ENCODE data around the gene ASB5. TPM values are rescaled to one million over a fixed set of nuclear protein-coding genes. Genes with fewer than 3 reads are reported as not detected.

ASB5 gene
- total RNA-seq, 8 experiments from 2014 or later: 0.28 to 0.33 TPM; not detected in 6

DNA sequence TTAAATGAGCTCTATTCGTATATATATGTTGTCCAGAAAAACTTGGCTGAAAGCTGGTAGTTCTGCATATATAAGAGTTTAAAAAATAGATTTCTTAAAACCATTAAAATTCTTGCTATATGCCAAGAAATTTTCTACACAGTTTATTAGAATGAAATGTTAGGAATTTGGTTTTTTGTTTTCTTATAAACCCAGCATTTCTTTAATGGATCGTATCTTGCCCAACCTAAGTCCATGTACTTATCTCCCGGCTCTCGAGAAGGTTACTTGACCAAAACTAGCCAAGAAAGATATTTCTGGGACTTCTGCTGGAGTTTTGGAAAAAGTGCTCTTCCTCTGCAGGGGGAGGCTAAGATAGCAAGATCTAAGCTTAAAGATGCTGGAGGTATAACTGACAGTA lies 4.7 kb upstream of the ASB5 start:
- WGBS, 10 experiments: 80 to 100% (median 93%) methylated on average over 1 to 4 of the region's 4 CpGs; no CpG with 5 or more reads in 1 of the 10 experiments
- in situ Hi-C loops (cut with MboI; ENCODE audit: low pct_unique_long_range_greater_than_20kb in 2 of 9, low sequenced_read_pairs in 9 of 9, unreplicated experiment in 9 of 9): no loop called here
- ATAC-seq (replicated peaks in 6 of 8): no peak

DNA sequence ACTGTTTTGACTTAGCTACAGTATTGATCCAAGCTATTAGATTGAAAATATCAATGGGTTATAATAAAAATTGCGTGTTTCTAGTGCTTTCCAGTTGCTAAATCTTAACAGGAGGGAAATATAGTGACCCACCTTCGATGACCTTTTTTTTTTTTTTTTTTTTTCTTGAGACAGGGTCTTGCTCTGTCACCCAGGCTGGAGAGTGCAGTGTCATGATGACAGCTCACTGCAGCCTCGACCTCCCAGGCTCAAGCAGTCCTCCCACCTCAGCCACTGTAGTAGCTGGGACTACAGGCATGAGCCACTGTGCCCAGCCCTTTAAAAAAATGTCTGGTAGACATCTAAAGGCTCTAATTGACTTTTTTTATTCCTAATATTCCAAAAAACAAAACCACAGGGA lies 3.8 kb upstream of the ASB5 start:
- H3K4me3 ChIP-seq: no peak overlapping the region
- no peak overlapping the region for H3K27ac ChIP-seq
- H3K4me1 ChIP-seq (replicated peaks in 1 of 2): no peaks in the 10 kb centered on the region
- no peak for ATAC-seq (replicated peaks in 6 of 8)
- 40 to 100% (median 70%) methylated on average over 1 to 3 of the region's 3 CpGs; no CpG with 5 or more reads in 1 of the 10 experiments for WGBS, 10 experiments
- in situ Hi-C loops (cut with MboI; ENCODE audit: low pct_unique_long_range_greater_than_20kb in 2 of 9, low sequenced_read_pairs in 9 of 9, unreplicated experiment in 9 of 9): no loop called here

More for the DNA sequence above, 4.7 kb upstream of the ASB5 start:
- Histone ChIP-seq H3K4me3 (no peak overlapping the region), H3K27ac (no peak overlapping the region), H3K4me1 (replicated peaks in 1 of 2) (no peaks in the 10 kb centered on the region)

DNA sequence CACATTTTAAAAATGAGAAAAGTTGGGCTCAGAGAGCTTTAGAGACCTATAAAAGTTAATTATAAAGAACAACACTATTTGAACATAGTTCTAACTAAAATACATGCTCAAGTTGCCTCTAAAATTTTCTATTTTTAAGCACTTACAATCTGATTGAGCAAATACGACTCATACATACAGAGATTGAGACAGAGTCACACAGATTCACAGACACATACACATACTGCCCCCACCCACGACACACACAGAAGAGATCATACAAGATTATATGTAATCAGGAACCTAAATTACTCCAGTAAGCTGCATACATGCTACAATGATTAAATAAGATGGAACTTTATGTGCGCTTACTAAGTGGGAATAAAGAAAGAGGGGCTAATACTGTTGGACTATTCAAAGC lies 2.7 kb upstream of the ASB5 start:
- 47 to 95% (median 78%) methylated on average over 1 to 3 of the region's 3 CpGs; no CpG with 5 or more reads in 1 of the 10 experiments for WGBS, 10 experiments
- Histone ChIP-seq H3K4me1 (replicated peaks in 1 of 2) (no peaks in the 10 kb centered on the region), H3K27ac (no peak overlapping the region), H3K4me3 (no peak overlapping the region)
- in situ Hi-C loops (cut with MboI; ENCODE audit: low pct_unique_long_range_greater_than_20kb in 2 of 9, low sequenced_read_pairs in 9 of 9, unreplicated experiment in 9 of 9): no loop called here
- no peak for ATAC-seq (replicated peaks in 6 of 8)

DNA sequence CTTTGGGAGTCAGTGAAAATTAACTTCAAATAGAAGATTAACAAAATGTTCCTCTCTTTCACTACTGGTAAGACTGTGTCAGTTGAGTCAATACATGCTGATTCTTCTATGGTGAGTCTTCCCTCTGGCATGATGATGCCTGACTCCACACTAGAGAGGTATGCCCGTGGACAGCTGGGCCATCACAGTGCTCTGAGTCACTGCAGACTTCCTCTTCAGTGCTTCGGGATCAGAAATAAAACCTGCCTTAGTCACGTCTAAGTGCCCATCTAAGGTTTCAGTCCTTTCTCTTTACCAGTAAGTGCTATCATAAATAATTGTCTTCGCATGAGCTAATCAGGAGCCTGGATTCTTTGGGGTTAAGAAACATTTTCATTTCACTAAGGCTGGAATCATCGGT lies 1.6 kb upstream of the ASB5 start:
- H3K4me3 ChIP-seq: no peak overlapping the region
- WGBS, 10 experiments: 5 to 100% (median 54%) methylated on average over 1 to 5 of the region's 5 CpGs; no CpG with 5 or more reads in 2 of the 10 experiments
- in situ Hi-C loops (cut with MboI; ENCODE audit: low pct_unique_long_range_greater_than_20kb in 2 of 9, low sequenced_read_pairs in 9 of 9, unreplicated experiment in 9 of 9): no loop called here
- peak; percentile 50 to 98 (median 85) for ATAC-seq (replicated peaks in 6 of 8)
- H3K27ac ChIP-seq: no peak overlapping the region
- H3K4me1 ChIP-seq (replicated peaks in 1 of 2): no peaks in the 10 kb centered on the region

DNA sequence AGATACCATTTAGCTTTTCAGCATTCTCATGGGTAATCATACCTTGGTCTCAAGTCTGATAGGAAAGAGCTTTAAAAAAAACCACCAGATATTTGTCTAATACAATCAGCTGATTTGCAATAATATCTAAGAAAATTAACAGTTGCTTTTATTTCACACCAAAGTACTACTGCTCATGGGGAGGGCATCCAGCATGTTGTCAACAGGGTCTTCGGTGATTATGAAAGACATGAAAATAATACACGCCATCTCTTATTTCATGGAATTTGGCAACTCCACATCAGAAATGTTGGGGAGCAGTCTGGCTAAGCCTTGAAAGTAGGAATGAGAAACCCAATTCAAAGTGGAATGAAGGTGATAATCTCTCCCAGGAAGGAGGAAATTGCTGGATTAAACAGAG lies 3.0 kb downstream of the ASB5 start:
- Histone ChIP-seq H3K4me3 (no peak overlapping the region), H3K27ac (no peak overlapping the region), H3K4me1 (replicated peaks in 1 of 2) (no peaks in the 10 kb centered on the region)
- in situ Hi-C loops (cut with MboI; ENCODE audit: low pct_unique_long_range_greater_than_20kb in 2 of 9, low sequenced_read_pairs in 9 of 9, unreplicated experiment in 9 of 9): no loop called here
- WGBS, 10 experiments: 77 to 100% (median 100%) methylated on average over 1 to 2 of the region's 2 CpGs; no CpG with 5 or more reads in 1 of the 10 experiments
- ATAC-seq (replicated peaks in 6 of 8): no peak

DNA sequence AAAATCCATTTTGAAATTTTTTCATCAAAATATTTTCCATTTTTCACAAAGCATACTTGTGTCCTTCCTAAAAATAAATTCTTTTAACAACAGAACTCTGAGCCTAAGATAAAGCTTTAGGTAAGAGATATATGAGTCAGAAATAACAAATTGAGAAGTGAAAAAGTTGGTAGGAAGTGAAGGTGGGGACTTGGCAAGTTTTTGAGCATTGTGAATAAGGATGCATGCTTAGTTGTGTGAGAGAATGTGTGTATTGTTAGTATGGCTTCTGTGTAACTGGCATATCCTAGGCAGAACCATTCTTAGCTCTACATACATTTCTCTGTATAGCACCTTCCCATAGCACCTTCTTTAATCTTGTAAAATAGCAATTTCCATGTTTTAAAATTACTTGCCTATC lies 6.8 kb downstream of the ASB5 start:
- Histone ChIP-seq H3K27ac (no peak overlapping the region), H3K4me1 (replicated peaks in 1 of 2) (no peaks in the 10 kb centered on the region), H3K4me3 (no peak overlapping the region)
- in situ Hi-C loops (cut with MboI; ENCODE audit: low pct_unique_long_range_greater_than_20kb in 2 of 9, low sequenced_read_pairs in 9 of 9, unreplicated experiment in 9 of 9): no loop called here
- no peak for ATAC-seq (replicated peaks in 6 of 8)

DNA sequence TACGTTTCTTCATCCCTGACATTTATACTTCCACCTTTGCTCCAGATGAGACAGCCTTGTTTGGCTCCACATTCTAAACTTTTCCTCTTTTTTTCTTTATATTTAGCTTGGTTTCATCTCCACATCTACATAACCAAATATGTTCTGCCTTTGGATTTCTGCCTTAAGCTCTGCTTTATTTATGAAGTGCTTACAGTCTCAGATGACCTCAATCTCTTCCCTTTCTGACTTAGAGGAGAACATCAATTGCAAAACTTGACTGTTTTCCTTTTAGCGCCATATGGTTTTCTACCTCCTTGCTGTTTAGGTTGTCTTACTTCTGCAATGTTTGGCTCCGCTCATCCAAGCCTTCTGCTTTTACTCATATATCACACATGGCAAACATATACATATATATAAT lies 7.5 kb downstream of the ASB5 start:
- 11 to 100% (median 96%) methylated on average over 1 to 3 of the region's 3 CpGs for WGBS, 10 experiments
- Histone ChIP-seq H3K27ac (no peak overlapping the region), H3K4me3 (no peak overlapping the region), H3K4me1 (replicated peaks in 1 of 2) (no peaks in the 10 kb centered on the region)
- in situ Hi-C loops (cut with MboI; ENCODE audit: low pct_unique_long_range_greater_than_20kb in 2 of 9, low sequenced_read_pairs in 9 of 9, unreplicated experiment in 9 of 9): no loop called here
- no peak for ATAC-seq (replicated peaks in 6 of 8)

DNA sequence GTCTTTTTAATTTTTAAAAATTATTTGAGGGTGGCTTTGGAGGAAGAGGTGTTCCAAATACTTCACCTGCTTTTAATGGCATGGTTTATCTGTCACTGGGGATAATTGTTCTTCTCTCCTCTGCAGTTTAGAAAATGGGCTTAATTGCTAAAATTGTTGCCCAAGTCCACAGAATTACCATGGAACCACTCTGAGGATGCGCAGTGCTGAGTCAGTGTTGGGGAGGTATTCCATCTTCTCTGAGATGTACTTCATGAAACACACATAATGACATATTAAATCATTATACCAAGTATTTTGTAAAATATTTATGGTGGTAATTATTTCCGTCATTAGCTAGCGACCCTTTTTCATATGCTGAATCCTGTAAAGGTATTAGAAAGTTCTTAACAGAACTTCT lies 8.0 kb downstream of the ASB5 start:
- no peak for ATAC-seq (replicated peaks in 6 of 8)
- 47 to 100% (median 94%) methylated on average over 1 to 3 of the region's 3 CpGs for WGBS, 10 experiments
- H3K27ac ChIP-seq: no peak overlapping the region
- in situ Hi-C loops (cut with MboI; ENCODE audit: low pct_unique_long_range_greater_than_20kb in 2 of 9, low sequenced_read_pairs in 9 of 9, unreplicated experiment in 9 of 9): no loop called here
- no peaks in the 10 kb centered on the region for H3K4me1 ChIP-seq (replicated peaks in 1 of 2)
- H3K4me3 ChIP-seq: no peak overlapping the region

DNA sequence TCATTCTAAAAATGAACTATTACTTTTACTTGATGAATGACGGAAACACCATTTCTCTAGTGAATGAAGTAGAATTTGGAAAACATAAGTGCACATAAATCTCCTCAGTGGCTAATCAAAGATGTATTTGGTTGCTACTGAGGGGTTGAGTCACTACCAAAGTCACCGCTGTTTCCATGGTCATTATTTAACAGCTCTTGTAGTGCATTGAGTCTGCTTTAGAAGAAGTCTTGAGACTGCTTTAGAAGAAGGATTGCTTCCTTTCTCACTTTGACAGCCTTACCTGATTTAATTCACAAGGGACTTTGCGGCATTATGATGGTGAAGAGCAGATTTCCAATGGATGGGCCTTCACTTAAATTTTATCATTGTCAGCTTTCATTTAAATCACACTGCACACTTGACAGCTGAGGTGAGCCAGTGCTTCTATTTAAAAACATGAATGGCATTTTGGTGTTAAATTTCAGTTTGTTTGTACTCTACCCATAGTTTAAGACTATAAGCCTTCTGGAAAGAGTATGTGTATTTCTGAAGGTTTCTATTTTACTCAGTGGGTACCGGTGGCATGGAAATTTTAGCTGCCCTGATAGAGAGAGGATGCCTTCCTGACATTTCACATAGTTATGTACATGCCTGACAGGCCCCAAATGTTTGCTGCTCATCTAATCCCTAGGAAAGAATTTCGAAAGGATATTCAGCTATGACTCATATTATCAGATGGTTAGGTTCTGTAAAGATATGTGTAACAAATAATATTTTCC lies 9.5 kb downstream of the ASB5 start:
- no peak overlapping the region for H3K27ac ChIP-seq
- ATAC-seq (replicated peaks in 6 of 8): peak in 3 of 8 experiments; percentile 16 to 66 (median 33)
- H3K4me3 ChIP-seq: no peak overlapping the region
- WGBS, 10 experiments: 40 to 94% (median 71%) methylated on average over 1 to 5 of the region's 5 CpGs; no CpG with 5 or more reads in 1 of the 10 experiments
- no peaks in the 10 kb centered on the region for H3K4me1 ChIP-seq (replicated peaks in 1 of 2)
- in situ Hi-C loops (cut with MboI; ENCODE audit: low pct_unique_long_range_greater_than_20kb in 2 of 9, low sequenced_read_pairs in 9 of 9, unreplicated experiment in 9 of 9): no loop called here

DNA sequence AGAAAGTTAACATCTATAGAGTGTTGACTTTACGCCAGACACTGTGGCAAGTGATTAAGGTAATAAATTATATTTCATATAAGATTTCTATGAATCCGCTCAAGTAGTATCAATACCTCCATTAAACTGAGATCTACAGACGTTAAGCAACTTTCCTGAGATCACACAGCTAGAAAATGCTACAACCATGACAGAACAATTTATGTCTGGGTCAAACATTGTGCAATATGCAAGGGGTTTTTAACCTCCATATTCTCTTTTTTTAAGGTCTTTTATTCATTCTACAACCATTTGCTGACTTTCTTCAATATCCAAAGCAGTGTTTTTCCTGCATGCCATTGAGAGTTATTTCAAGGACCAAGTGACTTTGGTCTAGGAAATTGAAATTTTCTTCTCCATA lies 10.9 kb downstream of the ASB5 start:
- 70 to 100% (median 97%) methylated on average over 2 to 3 of the region's 3 CpGs; no CpG with 5 or more reads in 1 of the 10 experiments for WGBS, 10 experiments
- Histone ChIP-seq H3K27ac (no peak overlapping the region), H3K4me3 (no peak overlapping the region), H3K4me1 (replicated peaks in 1 of 2) (no peaks in the 10 kb centered on the region)
- no peak for ATAC-seq (replicated peaks in 6 of 8)
- in situ Hi-C loops (cut with MboI; ENCODE audit: low pct_unique_long_range_greater_than_20kb in 2 of 9, low sequenced_read_pairs in 9 of 9, unreplicated experiment in 9 of 9): no loop called here

DNA sequence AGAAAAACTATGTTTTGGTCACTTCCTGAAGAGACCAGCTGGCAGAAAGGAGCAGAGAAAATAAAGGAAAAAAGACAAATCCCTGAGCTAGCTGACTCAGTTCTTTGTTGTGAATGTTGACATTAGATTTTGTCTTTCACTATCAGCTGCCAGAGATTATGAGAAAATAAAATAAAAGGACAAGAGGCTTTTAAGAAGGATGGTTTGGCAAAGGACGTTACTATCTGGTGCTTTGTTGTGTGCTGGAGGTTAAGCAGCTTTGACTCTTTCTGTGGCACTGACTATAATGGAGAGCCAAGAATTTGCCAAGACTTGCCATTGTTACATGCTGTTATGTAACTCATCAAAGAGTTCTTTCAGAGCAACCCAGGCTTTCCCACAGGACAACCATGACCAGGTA lies 12.1 kb downstream of the ASB5 start:
- in situ Hi-C loops (cut with MboI; ENCODE audit: low pct_unique_long_range_greater_than_20kb in 2 of 9, low sequenced_read_pairs in 9 of 9, unreplicated experiment in 9 of 9): no loop called here

DNA sequence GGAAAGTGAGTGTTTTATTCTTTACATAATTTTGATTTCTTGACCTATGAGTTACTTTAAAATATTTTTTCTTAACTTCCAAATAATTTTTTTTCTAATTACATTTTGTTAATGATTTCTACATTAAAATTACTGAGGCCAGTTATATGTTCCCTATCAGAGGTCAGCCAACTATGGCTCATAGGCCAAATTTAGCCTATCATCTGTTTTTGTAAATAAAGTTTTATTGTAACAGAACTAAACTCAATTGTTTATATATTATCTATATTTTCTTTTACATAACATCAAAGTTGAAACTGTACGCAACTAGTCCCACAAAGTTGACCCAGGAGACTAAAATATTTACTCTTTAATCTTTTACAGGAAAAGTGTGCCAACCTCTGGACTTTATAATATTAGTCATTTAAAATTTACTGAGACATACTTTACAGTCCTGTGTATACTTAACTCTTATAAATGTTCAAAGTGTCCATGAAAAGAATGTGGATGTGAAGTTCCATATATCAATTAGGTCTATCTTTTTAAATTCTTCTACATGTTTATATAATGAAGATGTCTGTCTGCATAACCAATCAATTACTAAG lies 26.2 kb downstream of the ASB5 start:
- Histone ChIP-seq H3K4me3 (no peak overlapping the region), H3K27ac (no peak overlapping the region), H3K4me1 (replicated peaks in 1 of 2) (no peaks in the 10 kb centered on the region)
- ATAC-seq (replicated peaks in 6 of 8): no peak
- in situ Hi-C loops (cut with MboI; ENCODE audit: low pct_unique_long_range_greater_than_20kb in 2 of 9, low sequenced_read_pairs in 9 of 9, unreplicated experiment in 9 of 9): no loop called here
- WGBS, 10 experiments: 82 to 100% (median 100%) methylated on average over 1 of the region's 1 CpG

More for the DNA sequence above, 12.1 kb downstream of the ASB5 start:
- Histone ChIP-seq H3K27ac (no peak overlapping the region), H3K4me1 (replicated peaks in 1 of 2) (peaks cover 0 to 4% of the 10 kb centered on the region in 2 donors), H3K4me3 (no peak overlapping the region)
- WGBS, 10 experiments: 8 to 62% (median 40%) methylated on average over 1 of the region's 1 CpG; no CpG with 5 or more reads in 1 of the 10 experiments
- peak in 1 of 8 experiments; percentile 52 for ATAC-seq (replicated peaks in 6 of 8)

DNA sequence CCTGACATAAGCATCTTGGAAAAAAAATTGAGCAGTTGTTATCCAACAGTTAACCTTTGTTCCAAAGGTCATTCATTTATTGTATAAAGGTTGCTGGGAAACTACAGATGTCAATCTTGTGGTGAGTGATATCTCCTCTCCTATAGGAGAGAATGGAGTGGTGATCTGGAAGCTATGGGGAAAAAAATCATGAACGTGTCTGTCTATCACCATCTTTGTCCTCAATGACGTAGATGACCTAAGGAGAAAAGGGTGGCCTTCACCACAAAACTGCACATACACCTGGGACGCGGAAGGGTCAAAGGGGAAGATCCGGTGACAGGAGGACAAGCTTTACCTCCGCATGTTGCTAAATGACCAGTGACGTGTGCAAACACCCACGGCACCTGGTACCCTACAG lies 27.3 kb downstream of the ASB5 start:
- Histone ChIP-seq H3K4me3 (no peak overlapping the region), H3K4me1 (replicated peaks in 1 of 2) (no peaks in the 10 kb centered on the region), H3K27ac (no peak overlapping the region)
- in situ Hi-C loops (cut with MboI; ENCODE audit: low pct_unique_long_range_greater_than_20kb in 2 of 9, low sequenced_read_pairs in 9 of 9, unreplicated experiment in 9 of 9): no loop called here
- 69 to 100% (median 91%) methylated on average over 1 to 6 of the region's 8 CpGs; no CpG with 5 or more reads in 1 of the 10 experiments for WGBS, 10 experiments
- ATAC-seq (replicated peaks in 6 of 8): no peak

DNA sequence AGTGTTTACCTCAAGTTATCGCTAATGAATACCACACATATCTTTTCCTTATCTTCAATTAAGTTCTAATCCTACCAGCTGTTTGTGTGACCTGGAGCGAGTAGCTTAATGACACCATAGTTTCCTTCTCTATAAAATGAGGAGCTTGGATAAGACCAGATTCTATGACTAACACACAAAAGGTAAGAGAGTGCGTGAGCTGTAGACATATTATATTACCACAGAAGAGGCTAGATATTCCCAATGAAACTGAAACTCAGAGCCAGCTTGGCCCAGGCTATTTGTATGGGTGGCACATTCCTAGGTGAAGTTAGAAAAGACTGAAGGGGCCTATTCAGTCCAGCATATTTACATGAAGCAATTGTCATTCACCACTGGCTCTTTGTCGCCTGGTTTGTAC lies 30.2 kb downstream of the ASB5 start:
- 50 to 92% (median 65%) methylated on average over 2 to 4 of the region's 4 CpGs; no CpG with 5 or more reads in 1 of the 10 experiments for WGBS, 10 experiments

More for the DNA sequence above, 30.2 kb downstream of the ASB5 start:
- in situ Hi-C loops (cut with MboI; ENCODE audit: low pct_unique_long_range_greater_than_20kb in 2 of 9, low sequenced_read_pairs in 9 of 9, unreplicated experiment in 9 of 9): no loop called here
- Histone ChIP-seq H3K27ac (no peak overlapping the region), H3K4me1 (replicated peaks in 1 of 2) (no peaks in the 10 kb centered on the region), H3K4me3 (no peak overlapping the region)
- peak in 1 of 8 experiments; percentile 38 for ATAC-seq (replicated peaks in 6 of 8)

Measured in motor neuron (in vitro differentiated cells).